COLO668 (cell line): ENCODE measurements around the gene HCFC1.
"Not testable (repeated sequence)": the region's sequence is repeated elsewhere in the genome, so short reads cannot be mapped to it uniquely, and the experiment has no call there.

Source experiments
- DNase-seq: peaks from one replicate; lab custom pipeline; 2025; ENCODE audit not compliant: unreplicated experiment; lab: John Stamatoyannopoulos, UW

The HCFC1 gene

GRCh38 chrX:154010330-154011087 is 38.9 kb upstream of the HCFC1 start:
- no peak for DNase-seq

DNA sequence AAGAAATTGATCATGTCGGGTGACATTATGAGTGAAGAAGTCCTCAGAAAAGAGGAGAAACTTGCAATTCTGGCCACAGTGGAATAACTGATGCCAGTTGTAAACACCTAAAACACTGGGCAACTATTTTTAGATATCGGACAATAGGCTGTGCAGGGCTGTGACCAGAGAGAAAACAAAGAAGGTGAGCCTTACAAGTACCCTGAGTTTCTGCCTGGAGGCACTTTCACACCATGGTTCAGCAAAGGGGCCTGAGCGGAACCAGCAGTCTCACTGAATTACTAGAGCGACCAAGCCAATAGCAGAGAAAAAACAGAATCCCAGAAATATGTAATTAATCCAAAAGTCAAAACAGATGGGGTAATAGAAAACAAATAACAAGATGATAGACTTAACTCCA is 36.9 kb upstream of the HCFC1 start:
- DNase-seq: no peak

GRCh38 chrX:154006947-154007346 is 35.3 kb upstream of the HCFC1 start:
- DNase-seq: no peak

DNA sequence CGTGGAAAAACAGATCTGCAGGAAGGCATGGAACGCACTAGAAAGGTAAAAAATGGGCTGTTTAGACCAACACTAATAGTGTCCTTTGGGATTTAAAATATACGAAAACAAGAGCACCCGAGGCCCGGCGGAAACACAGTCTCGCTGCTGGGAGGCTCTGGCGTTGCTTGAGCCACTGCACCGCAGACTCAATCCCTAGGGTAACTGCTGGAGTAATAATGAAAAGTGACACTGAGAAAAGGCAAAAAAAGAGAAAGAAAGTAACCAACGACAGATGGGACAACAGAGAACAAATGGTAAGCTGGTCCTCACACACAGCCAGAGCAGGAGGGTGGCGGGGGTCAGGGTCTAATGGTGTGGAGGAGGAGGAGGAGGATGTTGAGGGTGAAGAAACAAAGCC is 32.7 kb upstream of the HCFC1 start:
- DNase-seq: no peak

DNA sequence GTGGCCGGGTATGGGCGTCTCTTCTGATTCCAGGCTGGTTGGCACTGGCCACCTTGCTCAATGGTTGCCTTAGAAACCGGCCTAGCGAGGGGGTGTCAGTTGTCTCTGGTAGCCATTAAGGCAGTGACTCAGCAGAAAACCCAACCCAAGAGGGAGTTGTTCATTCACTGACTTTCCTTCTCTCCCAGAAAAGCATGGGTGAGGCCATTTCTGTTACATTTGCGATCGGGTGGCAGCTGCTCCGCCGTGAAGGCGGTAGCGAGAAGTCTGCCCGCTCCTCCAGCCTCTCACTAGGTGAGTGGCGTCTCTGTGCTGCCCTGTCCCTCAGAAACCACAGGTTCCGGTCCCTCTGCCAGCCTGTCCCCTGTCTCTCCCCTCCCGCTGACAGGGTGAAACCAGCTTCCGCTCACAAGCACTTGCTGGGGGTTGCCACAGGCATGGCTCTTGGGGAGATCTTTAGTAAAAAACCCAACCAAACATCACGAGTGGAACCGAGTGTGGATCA is 30.6 kb upstream of the HCFC1 start:
- DNase-seq: peak; percentile 24

DNA sequence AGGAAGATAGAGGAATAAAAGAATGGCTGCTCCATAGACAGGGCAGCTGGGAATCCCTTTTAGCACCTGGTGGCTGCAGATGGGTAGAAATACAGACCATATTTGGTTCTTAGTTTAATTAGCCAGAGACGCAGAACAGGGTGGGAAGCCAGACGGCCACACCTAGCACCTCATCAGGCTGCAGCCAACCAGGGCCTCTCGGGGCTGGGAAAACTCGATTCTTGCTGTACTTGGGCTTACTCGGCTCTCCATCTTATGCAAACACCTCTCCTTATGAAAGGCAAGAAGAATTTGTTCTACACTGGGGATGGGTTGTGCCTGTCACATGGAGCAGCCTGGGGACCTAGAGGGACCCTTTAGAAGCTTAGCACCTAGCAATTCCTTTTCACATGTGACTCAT is 28.4 kb upstream of the HCFC1 start:
- no peak for DNase-seq

DNA sequence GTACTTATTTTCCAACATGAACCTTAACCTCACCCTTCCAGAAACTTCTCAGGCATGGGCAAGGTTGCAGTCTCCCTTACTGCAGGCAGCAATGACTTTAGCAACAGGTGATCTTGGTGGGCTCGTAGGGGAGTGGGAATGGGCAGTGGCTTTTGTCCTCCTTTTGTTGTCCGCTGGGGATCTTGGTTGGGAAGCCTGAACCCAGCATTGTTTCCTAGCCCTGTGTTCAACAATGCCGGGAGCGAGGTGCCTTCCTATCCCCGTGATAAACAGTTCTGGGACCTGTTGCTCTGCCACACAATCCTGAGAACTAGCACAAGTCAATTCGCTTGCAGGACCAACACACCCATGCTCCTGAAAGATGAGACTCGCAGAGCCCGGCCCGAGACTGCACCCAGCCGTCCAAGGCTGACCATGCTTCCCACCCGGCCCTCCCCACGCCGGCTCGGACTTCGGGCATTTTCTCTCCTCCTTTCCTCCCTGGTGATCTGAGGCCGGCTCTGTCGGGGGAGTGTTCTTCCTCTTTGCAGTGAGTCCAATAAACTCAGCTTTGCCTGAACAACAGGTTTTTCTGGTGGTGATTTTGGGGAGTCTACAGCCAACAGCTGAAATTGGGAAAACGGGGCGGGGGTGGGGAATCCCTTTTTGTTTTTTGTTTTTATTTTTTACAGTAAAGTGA is 27.9 kb upstream of the HCFC1 start:
- DNase-seq: no peak

DNA sequence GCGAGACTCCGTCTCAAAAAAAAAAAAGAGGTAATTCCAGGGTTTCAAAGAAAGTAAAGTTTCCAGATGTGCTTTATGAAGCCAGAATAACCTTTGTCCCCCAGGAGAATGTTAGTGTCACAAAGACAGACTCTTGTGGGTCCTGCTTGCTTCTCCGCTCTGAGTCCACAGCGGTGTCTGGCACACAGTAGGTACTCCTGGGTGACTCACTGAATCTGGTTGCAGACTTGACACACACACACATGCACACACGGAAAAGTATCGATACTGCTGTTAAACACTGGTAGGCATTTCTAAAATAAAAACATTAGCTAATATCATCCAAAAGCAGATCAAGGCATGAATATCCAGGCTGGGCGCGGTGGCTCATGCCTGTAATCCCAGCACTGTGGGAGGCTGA is 23.9 kb upstream of the HCFC1 start:
- DNase-seq: no peak

- DNase-seq: not testable (repeated sequence)
Measured at GRCh38 chrX:153994398-153994797, 22.8 kb upstream of the HCFC1 start.

GRCh38 chrX:153993978-153994377 is 22.4 kb upstream of the HCFC1 start:
- no peak for DNase-seq

DNA sequence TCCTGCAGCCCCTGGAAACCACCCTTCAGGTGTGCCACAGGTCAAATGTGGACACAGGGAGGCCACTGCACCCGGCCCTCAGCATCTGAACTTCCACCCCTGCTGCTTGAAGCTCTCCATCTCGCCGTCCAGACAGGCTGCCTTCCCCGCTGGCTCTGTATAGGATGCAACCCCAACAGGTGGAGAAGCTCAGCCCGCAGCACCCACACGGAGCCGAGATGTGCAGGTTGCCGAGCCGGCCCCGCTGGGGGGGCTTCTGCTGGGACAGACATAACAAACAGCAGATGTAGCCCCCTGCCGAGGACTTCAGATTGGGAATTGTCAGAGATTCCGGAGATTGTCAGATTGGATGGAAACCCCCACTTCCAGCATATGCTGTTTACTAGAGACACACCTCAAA is 21.5 kb upstream of the HCFC1 start:
- no peak for DNase-seq

DNA sequence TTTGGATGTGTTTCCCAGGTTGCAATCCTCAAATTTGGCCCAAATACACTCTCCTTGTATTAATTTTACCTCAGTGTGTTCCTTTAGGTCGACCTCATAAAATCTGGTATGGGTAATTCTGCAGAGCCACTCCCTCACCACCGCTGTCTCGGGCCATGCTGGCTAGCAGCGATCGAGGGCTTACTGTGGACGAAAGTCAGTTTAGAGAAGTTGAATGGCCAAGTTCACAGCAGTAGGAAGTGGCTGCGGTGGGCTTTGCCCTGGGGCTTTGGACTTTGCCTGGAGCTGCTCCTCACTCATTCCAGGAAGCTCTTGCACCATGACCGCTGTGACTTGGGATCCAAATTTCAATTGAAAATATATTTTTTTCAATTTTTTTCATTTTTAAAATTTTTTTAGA is 20.6 kb upstream of the HCFC1 start:
- no peak for DNase-seq

- DNase-seq: no peak
Measured at GRCh38 chrX:153991013-153991580, 19.5 kb upstream of the HCFC1 start.

DNA sequence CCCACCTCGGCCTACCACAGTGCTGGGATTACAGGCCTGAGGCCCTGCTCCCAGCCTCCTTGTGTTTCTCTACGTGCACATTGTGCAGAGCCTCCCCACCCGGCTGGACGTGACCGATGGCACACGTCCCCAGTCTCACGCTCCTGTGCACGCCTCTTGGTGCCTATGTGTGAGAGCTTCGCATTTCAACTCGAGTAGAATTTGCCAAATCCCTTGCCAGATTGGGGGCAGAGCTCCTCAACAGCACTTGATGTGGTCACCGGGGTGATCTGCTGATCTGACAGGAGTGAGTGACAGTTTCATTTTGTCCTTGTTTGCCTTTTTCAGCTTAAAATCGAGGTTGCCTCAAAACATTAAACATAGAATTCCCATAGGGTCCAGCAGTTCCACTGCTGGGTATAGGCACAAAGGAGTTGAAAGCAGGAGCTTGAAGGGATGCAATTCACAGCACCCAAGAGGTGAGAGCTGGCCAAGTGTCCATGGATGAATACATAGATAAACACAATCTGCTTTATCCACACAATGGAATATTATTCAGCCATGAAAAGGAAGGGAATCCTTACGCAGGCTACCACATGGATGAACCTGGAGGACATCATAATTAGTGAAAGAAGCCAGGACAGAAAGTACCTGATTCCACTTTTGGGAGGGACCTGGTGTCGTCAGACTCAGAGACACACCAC is 18.5 kb upstream of the HCFC1 start:
- no peak for DNase-seq

- no peak for DNase-seq
Measured at GRCh38 chrX:153988493-153988892, 16.9 kb upstream of the HCFC1 start.

- DNase-seq: no peak
Measured at GRCh38 chrX:153984351-153985178, 12.9 kb upstream of the HCFC1 start.

GRCh38 chrX:153983321-153983801 is 11.7 kb upstream of the HCFC1 start:
- no peak for DNase-seq

DNA sequence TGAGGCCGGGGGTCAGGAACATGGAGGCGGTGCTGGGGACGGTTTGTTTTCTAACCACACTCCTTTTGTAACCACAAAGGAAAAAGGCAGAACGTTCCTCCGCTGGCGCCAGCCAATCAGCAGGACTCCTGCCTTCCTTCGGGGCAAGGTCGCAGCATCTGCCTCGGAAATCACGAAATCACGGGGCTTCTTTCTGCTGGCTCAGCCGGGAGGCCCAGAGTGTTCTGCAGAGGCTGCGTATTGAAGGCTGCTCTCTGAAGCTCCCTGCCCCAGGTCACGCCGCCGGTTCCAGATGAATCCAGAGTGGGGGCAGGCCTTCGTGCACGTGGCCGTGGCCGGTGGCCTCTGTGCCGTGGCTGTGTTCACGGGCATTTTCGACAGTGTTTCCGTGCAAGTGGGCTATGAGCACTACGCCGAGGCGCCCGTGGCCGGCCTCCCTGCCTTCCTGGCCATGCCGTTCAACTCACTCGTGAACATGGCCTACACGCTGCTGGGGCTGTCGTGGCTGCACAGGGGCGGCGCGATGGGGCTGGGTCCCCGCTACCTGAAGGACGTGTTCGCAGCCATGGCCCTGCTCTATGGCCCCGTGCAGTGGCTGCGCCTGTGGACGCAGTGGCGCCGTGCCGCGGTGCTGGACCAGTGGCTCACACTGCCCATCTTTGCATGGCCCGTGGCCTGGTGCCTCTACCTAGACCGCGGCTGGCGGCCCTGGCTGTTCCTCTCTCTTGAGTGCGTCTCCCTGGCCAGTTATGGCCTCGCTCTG is 10.3 kb upstream of the HCFC1 start:
- DNase-seq: no peak

- no peak for DNase-seq
Measured at GRCh38 chrX:153981231-153981630, 9.6 kb upstream of the HCFC1 start.

GRCh38 chrX:153980394-153980793 is 8.8 kb upstream of the HCFC1 start:
- DNase-seq: not testable (repeated sequence)
